GM19452 (cell line): ENCODE results near the gene BCAS1.

Source experiments
- ATAC-seq: cut with Tn5 transposase; IDR thresholded peaks from one replicate; pipeline ENCODE4 v1.9.1; 2021; ENCODE audit not compliant: unreplicated experiment

BCAS1 gene

DNA sequence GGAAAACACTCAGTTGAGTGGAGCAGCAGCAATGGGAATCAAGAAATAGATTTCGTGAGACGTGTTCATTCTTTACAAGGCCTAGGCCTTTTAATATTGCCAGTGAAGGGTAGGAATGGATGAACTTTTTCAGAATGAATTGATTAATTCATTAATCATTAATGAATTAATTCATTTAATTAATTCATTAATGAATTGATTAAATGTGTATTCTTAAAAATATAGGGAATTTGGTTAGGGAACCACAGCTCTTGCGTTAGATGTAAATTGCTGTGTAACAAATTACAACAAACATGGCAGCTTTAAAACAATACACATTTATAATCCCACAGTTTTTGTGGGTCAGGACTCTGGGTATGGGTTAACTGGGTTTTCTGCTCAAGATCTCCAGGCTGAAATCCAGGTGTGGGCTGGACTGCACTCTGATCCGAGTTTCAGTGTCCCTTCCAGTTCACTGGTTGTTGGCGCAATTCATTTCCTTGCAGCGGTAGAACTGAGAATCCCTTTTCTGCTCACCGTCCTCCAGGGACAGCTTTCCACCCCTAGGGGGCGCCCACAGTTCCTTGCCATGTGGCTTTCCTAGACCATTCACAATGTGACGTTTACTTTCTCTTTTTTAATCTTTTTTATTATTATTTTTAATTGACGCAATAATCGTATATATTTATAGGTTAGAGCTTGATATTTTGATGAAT is 32.8 kb upstream of the BCAS1 start:
- peak; percentile 71 for ATAC-seq

DNA sequence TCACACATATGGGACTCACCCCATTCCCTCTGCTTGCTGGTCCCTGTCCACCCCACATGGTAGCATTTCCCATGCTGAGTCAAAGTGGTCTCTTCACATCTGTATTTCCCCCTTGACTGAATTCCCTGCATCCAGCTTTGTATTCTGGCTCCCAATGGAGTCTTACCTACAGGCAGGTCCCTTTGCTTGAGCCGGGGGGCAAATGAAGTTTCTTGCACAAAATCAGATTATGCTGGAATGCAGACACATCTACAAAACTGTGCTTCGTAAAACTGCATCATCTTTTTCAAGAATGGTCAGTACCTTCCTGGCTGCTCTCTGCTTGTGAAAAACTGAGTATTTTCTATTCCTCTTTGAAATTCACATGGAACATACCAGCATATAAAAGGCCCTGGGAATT is 32.1 kb upstream of the BCAS1 start:
- ATAC-seq = no peak

DNA sequence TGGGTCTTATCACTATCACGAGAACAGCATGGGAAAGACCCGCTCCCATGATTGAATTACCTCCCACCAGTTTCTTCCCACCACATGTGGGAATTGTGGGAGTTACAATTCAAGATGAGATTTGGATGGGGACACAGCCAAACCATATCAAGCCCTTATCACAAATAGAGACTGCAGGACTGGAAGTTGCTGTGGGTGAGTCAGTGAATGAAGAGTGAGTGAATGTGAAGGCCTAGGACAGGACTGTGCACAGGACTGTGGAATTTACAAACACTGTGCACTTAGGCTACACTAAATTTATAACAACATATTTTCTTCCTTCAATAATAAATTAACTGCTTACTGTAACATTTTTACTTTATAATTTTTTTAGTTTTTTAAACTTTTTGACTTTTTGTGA is 30.2 kb upstream of the BCAS1 start:
- no peak for ATAC-seq

DNA sequence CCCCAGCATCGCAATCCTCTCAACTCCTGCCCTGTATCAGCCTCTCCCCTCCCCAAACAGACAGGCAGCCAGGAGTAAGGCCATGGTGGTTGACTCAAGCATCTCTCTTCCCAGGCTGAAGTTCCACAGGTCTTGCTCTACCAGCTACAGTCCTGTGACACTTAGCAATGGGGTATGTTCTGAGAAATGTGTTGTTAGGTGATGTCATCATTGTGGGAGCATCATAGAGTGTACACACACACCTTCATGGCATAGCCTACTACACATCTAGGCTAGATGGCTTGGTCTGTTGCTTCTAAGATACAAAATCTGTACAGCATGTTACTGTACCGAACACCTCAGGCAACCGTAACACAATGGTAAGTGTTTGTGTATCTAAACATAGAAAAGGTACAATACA is 29.5 kb upstream of the BCAS1 start:
- ATAC-seq = no peak

DNA sequence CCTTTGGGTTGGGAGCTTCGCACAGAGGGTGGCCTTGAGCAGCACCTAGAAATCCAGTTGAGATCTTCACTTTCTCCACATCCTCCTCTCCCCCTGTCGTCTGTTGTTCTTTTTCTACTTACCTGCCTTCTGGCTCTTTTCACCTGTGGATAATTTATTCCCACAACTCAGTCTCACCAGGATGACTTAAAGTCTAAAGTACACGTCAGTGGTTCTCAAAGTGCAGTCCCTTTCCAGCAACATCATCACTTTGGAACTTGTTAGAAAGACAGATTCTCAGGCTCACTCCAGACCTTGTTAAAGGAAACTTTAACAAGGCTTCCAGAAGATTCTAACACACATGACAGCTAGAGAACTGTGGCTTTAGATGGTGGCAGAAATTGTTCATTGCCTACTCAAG is 27.7 kb upstream of the BCAS1 start:
- no peak for ATAC-seq

DNA sequence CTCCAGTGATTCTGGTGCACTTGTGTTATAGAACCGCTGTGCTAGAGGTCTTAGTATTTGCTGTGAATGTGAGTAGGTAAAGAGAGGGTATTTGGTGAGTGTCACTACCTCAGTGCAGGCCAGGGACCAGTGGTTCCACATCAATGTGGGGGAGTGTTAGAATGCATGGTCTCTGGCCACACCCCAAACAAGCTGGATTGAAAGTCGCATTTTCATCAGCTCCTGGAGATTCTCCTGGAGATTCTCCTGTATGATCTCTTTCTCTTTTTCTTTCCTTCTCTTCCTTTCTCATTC is 26.8 kb upstream of the BCAS1 start:
- no peak for ATAC-seq

DNA sequence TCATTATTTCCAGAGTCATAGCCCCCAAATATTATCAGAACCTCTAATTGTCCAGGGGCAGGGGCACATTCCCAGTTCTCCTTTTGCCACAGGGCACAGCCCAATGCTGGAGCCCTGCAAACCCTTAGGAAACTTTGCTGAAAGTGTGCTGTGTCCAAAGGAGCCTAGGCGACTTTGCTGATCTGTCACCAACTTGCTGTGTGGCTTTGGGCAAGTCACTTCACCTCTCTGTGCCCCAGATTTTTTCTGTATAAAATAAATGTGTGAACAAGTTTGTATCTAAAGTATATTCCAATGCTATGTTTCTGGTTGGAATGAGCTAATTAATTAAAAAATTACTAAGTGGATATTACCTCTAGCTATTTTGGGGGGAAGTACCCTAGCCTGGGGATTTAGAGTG is 25.4 kb upstream of the BCAS1 start:
- ATAC-seq = no peak

DNA sequence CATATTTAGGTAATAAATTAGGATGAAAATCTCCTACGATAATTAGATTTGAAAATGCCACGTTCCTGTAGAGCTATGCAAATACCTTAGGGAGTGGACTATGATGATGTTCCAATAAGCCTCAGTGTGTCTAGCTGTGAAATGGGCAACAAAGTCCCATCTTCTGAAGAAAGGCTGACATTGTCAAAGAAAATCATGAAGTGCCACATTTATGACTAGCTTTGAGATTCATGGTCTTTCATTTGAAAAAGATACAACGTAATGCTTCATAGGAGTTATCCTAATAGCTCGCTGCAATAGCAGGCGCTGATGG is 23.8 kb upstream of the BCAS1 start:
- ATAC-seq = no peak

DNA sequence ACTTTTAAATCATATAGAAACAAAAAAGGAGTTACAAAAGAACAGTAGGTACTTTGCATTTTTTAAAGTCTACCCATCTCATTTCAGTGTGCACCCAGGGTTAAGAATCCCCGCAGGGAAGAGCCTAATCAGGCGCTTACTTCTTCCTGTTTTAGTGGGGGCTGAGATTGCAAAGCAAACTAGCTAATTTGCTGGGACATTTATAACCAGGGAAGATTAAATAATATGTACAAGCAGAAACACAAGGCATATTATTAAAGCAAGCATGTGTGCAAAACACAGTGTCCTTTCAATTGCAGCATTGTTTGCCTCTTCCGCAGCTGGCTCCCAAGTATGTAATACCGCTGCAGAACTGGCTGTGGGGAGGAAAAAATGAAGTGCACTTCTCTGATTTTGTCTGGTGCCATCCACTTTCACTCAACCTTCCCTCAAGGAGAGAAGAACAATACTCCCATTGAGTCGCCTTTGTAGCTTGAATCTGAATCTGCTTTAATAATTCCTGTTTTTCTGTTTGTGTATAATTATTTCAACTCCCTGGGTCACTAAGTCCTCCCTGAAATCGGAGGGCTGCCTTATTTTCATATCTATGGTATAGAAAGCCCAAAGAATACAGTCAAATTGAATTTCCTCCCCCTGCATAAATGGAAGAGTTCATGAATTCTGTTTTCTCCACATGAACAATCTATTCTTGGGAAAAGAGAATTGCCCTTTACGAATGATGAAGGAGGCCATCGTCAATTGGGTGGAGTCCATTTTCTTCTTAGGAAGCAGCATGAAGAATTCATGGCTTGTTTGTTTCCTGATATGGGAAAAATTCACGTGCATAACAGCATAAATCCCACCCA is 23.3 kb upstream of the BCAS1 start:
- no peak for ATAC-seq

DNA sequence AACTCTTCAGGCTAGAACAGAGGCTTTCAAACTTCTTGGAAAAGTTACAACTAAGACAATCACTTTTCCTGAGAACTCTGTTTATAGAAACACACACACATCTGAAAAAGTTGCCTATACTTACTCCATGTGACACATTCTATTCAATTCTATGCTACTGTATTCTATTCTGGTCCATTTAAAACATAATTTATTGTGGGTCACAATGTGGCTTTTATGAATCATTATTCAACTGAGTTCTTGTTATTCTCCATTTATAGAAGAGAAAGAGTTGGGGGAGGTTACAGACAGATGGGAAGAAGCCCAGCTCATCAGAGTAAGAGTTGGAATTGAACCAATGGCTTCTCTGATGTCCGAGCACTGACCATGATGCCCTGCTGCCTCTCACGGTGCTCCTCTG is 21.6 kb upstream of the BCAS1 start:
- ATAC-seq = no peak

DNA sequence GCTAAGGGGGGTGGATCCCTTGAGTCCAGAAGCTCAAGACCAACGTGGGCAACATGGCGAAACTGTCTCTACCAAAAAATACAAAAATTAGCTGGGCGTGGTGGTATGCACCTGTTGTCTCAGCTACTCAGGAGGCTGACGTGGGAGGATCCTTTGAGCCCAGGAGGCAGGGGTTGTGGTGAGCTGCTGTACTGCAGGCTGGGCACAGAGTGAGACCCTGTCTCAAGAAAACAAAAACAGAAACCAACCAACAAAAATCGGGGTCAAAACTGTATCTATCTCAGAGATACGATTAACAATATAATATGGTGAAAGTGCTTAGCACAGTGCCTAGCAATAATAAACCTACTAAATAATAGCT is 20.7 kb upstream of the BCAS1 start:
- ATAC-seq = no peak

DNA sequence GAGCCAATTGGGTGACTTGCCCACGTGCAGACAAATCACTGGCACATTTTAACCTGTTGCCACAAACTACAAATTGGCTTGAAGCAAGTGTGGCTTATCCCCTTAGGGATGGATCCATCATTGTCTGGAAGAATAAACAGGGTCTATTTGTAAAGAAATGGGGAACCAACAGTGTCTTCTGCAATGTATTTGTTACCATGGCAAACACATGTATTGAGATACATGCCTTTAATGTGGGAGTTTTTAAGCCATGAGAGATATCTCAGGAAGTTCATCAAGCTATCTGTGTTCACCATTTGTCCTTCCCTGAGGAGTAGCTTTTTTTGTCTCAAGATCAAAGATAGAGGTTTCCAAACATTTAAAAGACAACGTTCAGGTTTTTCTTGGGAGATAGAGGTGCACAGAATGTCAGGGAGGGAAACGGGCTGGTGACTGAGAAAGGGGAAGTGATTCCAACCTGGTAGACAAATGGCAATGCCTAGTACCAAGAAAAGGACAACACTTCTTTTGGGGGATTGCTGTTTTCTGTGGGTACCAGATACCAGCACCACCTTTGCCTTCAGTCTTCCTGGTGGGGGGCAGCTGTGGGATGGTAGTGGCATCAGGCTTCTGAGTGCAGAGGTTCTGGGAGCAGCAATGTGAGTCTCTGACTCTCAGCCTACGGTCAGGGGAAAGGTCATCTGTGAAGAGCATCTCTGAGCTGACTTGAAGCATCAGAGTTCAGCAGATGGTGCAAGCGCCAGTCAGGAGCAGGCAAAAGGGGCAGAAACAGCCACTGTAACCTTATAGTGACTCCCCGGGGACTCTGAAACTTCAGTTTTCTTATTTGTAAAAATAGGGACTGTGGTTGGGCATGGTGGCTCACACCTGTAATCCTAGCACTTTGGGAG is 20.1 kb upstream of the BCAS1 start:
- ATAC-seq = no peak

DNA sequence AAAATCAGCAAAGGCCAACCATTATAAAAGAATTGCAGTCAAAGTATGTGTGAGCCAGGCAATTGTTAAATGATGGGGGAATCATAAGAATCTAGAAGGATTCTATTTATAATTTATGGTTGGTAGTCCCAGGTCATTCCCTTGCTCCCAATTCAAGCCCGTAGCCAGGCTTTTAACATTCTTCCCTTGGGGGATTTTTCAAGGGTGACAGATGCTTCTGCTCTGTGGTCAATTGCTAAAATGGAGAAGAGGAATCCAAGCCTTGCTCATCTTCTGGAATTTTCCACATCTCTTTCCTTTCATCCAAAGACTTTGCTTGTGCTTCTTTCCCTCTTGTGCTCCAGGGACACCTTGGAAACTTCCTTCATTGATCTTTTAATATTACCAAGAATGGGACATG is 18.0 kb upstream of the BCAS1 start:
- ATAC-seq = no peak

DNA sequence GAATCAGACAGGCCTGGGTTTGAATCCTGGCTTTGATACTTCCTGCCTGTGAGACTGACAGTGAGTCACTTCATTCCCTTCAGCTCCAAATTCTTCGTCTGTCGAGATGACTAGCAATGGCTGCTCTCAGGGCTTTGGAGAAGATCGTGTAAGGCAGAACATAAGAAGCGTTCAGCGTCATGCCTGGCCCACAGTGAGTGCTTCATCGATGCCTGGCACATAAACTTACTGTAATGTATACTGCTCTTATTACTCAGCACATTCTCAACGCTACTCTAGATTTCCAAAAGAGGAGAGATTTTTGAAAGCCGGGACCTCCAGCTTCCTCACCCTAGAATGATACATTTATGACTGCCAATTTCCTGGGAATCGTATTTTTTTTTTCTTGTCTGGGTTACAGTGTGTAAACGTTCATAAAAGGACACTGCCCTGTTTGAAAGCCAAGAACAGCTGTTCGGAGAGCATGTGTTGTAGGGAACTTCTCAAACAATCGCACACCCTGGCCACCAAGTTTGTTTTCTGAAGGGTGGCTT is 16.2 kb upstream of the BCAS1 start:
- ATAC-seq = no peak

DNA sequence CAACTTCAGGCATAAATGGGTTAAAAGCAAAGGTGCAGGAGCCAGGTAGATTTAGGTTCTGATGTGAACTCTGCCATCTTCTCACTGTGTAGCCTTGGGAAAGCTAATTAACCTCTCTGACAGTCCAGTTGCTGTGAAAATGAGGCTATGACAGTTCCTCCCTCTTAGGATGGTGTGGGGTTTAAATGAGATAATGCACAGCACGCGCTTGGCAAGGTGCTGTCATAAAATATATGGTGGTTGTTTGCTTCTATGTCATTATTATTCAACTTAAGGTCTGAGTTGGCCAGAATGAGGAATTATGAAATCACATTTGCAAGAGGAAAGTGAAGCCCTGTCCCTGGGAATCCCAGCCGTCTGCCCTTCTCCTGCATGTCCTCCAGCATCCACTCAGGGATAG is 15.5 kb upstream of the BCAS1 start:
- no peak for ATAC-seq

DNA sequence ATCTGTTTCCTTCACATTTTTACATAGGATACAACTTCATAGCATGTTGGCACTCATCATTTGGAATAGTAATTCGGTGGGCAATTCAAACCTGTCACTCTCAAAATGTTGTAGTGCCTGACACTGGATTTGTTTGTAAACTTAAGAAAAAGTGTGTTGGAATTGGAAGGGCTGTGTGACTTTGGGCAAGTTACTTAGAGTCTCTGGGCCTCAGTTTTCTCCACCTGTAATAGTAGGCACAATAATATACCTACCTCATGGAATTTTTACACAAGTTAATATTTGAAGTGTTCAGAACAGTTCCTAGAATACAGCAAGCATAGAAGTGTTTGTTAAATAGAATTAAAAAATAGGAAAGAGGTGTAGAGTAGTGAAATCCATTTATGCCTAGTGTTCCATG is 15.0 kb upstream of the BCAS1 start:
- ATAC-seq = no peak

DNA sequence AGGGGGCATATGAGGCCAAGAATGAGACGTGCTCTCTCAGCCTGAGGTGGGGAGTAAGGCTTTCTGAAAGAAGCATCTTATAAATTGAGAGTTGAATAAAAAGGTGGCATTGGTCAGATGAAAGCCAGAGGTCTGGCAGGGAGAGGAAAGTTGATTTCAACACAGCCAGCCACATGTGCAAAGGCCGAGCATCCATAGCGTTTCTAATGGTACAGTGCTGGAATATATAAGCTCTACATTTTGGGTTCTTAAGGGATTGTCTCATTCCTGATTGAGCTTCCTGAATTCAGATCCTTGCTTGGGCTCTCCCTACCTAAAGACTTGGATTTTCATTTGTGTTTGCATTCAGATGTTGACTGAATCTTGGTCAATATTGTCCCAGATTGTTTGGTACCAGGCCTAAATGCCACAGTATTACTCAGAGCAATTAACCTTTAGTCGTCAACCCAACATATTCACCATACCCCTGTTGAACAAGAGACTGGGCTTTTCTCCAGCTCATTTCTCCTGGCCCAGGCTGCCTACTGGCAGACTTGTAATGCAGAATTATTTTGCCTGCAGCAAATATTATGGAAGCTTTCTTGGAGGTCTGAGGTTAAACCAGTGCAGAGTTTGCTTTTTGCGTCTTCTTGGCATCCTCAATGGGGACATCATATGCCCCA is 14.5 kb upstream of the BCAS1 start:
- no peak for ATAC-seq

DNA sequence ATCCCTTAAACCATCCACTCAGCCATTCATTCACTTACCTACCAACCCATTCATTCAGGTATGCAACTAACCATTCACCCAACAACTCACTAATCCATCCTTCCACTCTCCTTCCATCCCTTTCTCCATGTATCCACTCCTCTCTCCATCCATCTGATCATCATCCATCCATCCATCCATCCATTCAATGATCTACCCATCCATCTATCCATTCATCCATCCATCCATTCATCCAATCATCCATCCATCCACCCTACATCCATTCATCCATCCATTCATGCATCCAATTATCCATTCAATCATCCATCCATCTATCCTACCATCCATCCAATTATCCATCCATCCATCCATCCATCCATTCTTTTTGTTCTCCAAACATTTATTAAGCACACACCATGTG is 13.8 kb upstream of the BCAS1 start:
- no peak for ATAC-seq

DNA sequence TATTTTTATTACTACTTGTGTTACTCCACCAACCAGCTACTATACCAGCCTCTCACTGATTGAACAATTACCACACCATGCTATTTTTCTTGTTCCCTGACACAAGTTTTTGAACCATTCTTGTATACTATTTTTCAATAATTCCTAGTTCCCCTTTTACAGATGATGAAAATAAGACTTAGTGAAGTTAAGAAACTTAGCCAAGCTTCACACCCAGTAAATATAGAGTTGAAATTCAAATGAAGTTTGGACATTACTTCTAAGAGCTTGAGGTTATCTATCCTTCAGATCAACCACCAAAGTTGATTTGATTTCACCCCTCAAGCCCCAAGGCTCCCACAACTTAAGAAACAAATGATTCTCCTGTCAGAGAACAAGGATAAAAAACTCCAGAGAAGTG is 13.1 kb upstream of the BCAS1 start:
- ATAC-seq = peak; percentile 53

DNA sequence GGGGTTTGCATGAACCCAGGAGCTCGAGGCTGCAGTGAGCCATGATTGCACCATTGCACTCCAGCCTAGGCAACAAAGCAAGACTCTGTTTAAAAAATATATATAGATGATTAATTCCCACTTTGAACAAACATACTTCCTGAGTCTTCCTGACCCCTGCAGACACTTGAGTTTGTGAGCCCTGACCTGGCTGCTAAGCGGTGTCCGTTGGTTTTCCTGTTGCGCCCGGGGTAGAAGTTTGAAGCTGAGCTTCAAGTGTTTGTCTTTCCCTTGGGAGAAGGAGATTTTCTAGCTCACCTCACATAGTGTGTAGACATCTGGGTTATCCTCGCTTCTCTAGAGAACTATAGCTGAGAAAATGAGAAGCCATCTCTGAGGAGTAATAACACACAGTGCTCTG is 11.7 kb upstream of the BCAS1 start:
- no peak for ATAC-seq

DNA sequence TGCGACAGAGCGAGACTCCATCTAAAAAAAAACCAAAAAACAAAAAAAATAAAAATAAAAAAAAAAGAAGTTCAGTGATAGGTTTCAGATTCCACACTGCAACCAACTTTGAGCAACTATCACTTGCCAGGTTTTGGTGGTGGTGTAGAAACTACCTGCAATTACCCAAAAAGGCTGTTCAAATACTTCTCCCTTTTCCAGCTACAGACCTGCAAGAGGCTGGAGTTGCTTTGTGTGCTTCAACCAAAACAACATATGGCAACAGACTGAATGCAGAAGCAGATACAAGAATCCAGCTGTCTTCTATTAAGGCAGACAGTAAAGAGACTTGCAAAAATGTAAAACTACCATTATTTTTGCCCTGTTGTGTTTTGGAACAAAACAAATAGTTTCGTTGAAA is 9.3 kb upstream of the BCAS1 start:
- no peak for ATAC-seq
